HepG2 (cell line): ENCODE data around the gene EPHA3.

Experiments
- CTCF ChIP-seq: sonication (generic); formaldehyde crosslinking; IDR thresholded peaks from 2 replicates; pipeline ENCODE4 v1.5.0; 2020; ENCODE audit warnings: mild to moderate bottlenecking, missing genetic modification reagents, moderate library complexity
- ELF1 ChIP-seq: sonication (generic); formaldehyde crosslinking; IDR thresholded peaks from 2 replicates; pipeline ENCODE4 v1.4.0; 2020; ENCODE audit warnings: missing genetic modification reagents
- HMGA1 ChIP-seq: sonication (generic); formaldehyde crosslinking; conservative IDR thresholded peaks from 2 replicates; pipeline ENCODE4 v1.4.0; 2020; ENCODE audit warnings: missing genetic modification reagents
- IRF1 ChIP-seq: sonication (generic); formaldehyde crosslinking; IDR thresholded peaks from 2 replicates; pipeline ENCODE4 v1.4.0; 2020; ENCODE audit warnings: low read depth, mild to moderate bottlenecking, missing genetic modification reagents
- IRF2 ChIP-seq: IDR thresholded peaks from 2 replicates; pipeline ENCODE4 v1.6.1; 2018; ENCODE audit warnings: missing genetic modification reagents, missing compliant biosample characterization
- JUND ChIP-seq: sonication (generic); formaldehyde crosslinking; IDR thresholded peaks from 2 replicates; pipeline ENCODE4 v1.8.0; 2022; ENCODE audit warnings: mild to moderate bottlenecking, missing genetic modification reagents
- NR2F2 ChIP-seq: IDR thresholded peaks from 2 replicates; pipeline ENCODE4 v1.6.1; 2012; ENCODE audit warnings: low read depth, inconsistent platforms, borderline replicate concordance
- POLR2A ChIP-seq, 2 experiments: IDR thresholded peaks; 2 replicates each; pipeline ENCODE4 v1.6.1; 2011; ENCODE audit warnings: low read depth in 2 of 2, low read length in 2 of 2, mild to moderate bottlenecking in 1 of 2, moderate library complexity in 1 of 2; ENCODE audit not compliant: insufficient read depth in 1 of 2
- POLR2AphosphoS2 ChIP-seq: IDR thresholded peaks from 2 replicates; pipeline ENCODE4 v1.6.1; 2011; ENCODE audit warnings: low read depth, low read length, improper control_type of control experiment
- ZFP1 ChIP-seq: IDR thresholded peaks from 2 replicates; pipeline ENCODE4 v1.6.1; 2016
- ZNF83 ChIP-seq: sonication (generic); formaldehyde crosslinking; IDR thresholded peaks from 2 replicates; pipeline ENCODE4 v1.4.0; 2020; ENCODE audit warnings: missing genetic modification reagents, mild to moderate bottlenecking, borderline replicate concordance

- TF ChIP-seq IRF1 (CRISPR knock-in tag), result no peak
- TF ChIP-seq POLR2AphosphoS2, result no peak
- TF ChIP-seq JUND (CRISPR knock-in tag), result no peak
- TF ChIP-seq NR2F2, result no peak
- no peak for TF ChIP-seq HMGA1 (CRISPR knock-in tag)
- TF ChIP-seq IRF2 (CRISPR knock-in tag), result no peak
- TF ChIP-seq ELF1 (CRISPR knock-in tag), result no peak
- TF ChIP-seq ZNF83 (CRISPR knock-in tag), result no peak
- no peak for TF ChIP-seq CTCF (CRISPR knock-in tag)
- no peak for TF ChIP-seq POLR2A (IDR thresholded peaks at IDR 0.05; ENCODE audit: insufficient read depth in 1 of 2, low read depth in 2 of 2, low read length in 2 of 2)
- TF ChIP-seq ZFP1 (CRISPR knock-in tag), result no peak
These were observed 46.2 kb upstream of the EPHA3 start for GRCh38 chr3:89061259-89061658.
